ENCODE data around the gene PANK4. TPM values are rescaled to one million over a fixed set of nuclear protein-coding genes. Genes with fewer than 3 reads are reported as not detected.

Gene PANK4
- total RNA-seq, 6 experiments from 2014 or later, result 9.6 to 18.9 (median 13.4) TPM

GRCh38 chr1:2544875-2545640 lies 18.7 kb upstream of the PANK4 start:
- Histone ChIP-seq H3K9me3 (no peaks in the 10 kb centered on the region), H3K4me3 (no peak overlapping the region), H3K36me3 (no peaks in the 10 kb centered on the region), H3K27ac (no peak overlapping the region), H3K27me3 (no peaks in the 10 kb centered on the region), H3K4me1 (peaks cover 0 to 29% (median 14%) of the 10 kb centered on the region in 4 donors)
- 58% methylated on average over 7 of the region's 19 CpGs for WGBS (ENCODE audit: insufficient coverage, low coverage, low lambda C conversion rate, missing lambda C conversion rate)
- DNase-seq, result no peak
- ATAC-seq, result no peak
- no peak for TF ChIP-seq POLR2A (IDR thresholded peaks at IDR 0.05)
- TF ChIP-seq CTCF (IDR thresholded peaks at IDR 0.05), result no peak
- intact Hi-C loops (cut with DNase I), result loop anchor here in 1 of 2 donors (5.0 kb wide), 1 partner anchor 128 kb away; no protein-coding TSS in a partner anchor

- no peak overlapping the region for H3K27ac ChIP-seq
- no peaks in the 10 kb centered on the region for H3K9me3 ChIP-seq
- no peaks in the 10 kb centered on the region for H3K27me3 ChIP-seq
- H3K4me1 ChIP-seq, result peaks cover 0 to 28% (median 13%) of the 10 kb centered on the region in 4 donors
- TF ChIP-seq CTCF (IDR thresholded peaks at IDR 0.05) (no peak), POLR2A (IDR thresholded peaks at IDR 0.05) (no peak)
- intact Hi-C loops (cut with DNase I), result no loop called here
- DNase-seq (no peak), ATAC-seq (no peak)
- WGBS (ENCODE audit: insufficient coverage, low coverage, low lambda C conversion rate, missing lambda C conversion rate), result 0% methylated on average over 1 of the region's 26 CpGs
- no peak overlapping the region for H3K4me3 ChIP-seq
- H3K36me3 ChIP-seq, result no peaks in the 10 kb centered on the region
Measured at GRCh38 chr1:2544093-2544874, 17.9 kb upstream of the PANK4 start.

- Histone ChIP-seq H3K36me3 (no peaks in the 10 kb centered on the region), H3K27ac (no peak overlapping the region), H3K9me3 (no peaks in the 10 kb centered on the region), H3K4me3 (no peak overlapping the region), H3K4me1 (peaks cover 0 to 22% (median 8%) of the 10 kb centered on the region in 4 donors), H3K27me3 (no peaks in the 10 kb centered on the region)
- no CpG with 5 or more reads among the region's 26 CpGs for WGBS (ENCODE audit: insufficient coverage, low coverage, low lambda C conversion rate, missing lambda C conversion rate)
- DNase-seq (no peak), ATAC-seq (no peak)
- intact Hi-C loops (cut with DNase I), result no loop called here
- TF ChIP-seq CTCF (IDR thresholded peaks at IDR 0.05) (no peak), POLR2A (IDR thresholded peaks at IDR 0.05) (no peak)
Measured at GRCh38 chr1:2543543-2544092, 17.2 kb upstream of the PANK4 start.

GRCh38 chr1:2542246-2542915 lies 16.0 kb upstream of the PANK4 start:
- Histone ChIP-seq H3K9me3 (no peaks in the 10 kb centered on the region), H3K36me3 (no peaks in the 10 kb centered on the region), H3K27ac (no peak overlapping the region), H3K27me3 (no peaks in the 10 kb centered on the region), H3K4me1 (peaks cover 0 to 11% (median 2%) of the 10 kb centered on the region in 4 donors), H3K4me3 (no peak overlapping the region)
- WGBS (ENCODE audit: insufficient coverage, low coverage, low lambda C conversion rate, missing lambda C conversion rate), result 73% methylated on average over 3 of the region's 11 CpGs
- no peak for TF ChIP-seq CTCF (IDR thresholded peaks at IDR 0.05)
- TF ChIP-seq POLR2A (IDR thresholded peaks at IDR 0.05), result no peak
- ATAC-seq (no peak), DNase-seq (no peak)
- intact Hi-C loops (cut with DNase I), result no loop called here
